HG02981 (cell line): Measurements from ENCODE around the gene BACH2.

ENCODE experiments used
- ATAC-seq: cut with Tn5 transposase; IDR thresholded peaks from one replicate; pipeline ENCODE4 v1.9.1; 2021; ENCODE audit warnings: mild to moderate bottlenecking, moderate library complexity; ENCODE audit not compliant: unreplicated experiment

Gene BACH2

GRCh38 chr6:89952686-89953085 is 344.0 kb downstream of the BACH2 start:
- ATAC-seq, result no peak

- no peak for ATAC-seq
Observed at GRCh38 chr6:89952105-89952671, 344.5 kb downstream of the BACH2 start.

- ATAC-seq, result no peak
Observed at GRCh38 chr6:89951574-89952104, 345.0 kb downstream of the BACH2 start.

GRCh38 chr6:89950879-89951391 is 345.7 kb downstream of the BACH2 start:
- no peak for ATAC-seq

- ATAC-seq, result no peak
Observed at GRCh38 chr6:89950446-89950845, 346.2 kb downstream of the BACH2 start.

- no peak for ATAC-seq
Observed at GRCh38 chr6:89948876-89949275, 347.8 kb downstream of the BACH2 start.

GRCh38 chr6:89944826-89945407 is 351.7 kb downstream of the BACH2 start:
- no peak for ATAC-seq

GRCh38 chr6:89944181-89944755 is 352.4 kb downstream of the BACH2 start:
- ATAC-seq, result no peak

GRCh38 chr6:89942601-89943000 is 354.0 kb downstream of the BACH2 start:
- ATAC-seq, result no peak

- ATAC-seq, result no peak
Observed at GRCh38 chr6:89941763-89942497, 354.7 kb downstream of the BACH2 start.

GRCh38 chr6:89941031-89941762 is 355.4 kb downstream of the BACH2 start:
- ATAC-seq, result no peak

- peak; percentile 76 for ATAC-seq
Observed at GRCh38 chr6:89940225-89941027, 356.2 kb downstream of the BACH2 start.

- no peak for ATAC-seq
Observed at GRCh38 chr6:89939144-89939543, 357.5 kb downstream of the BACH2 start.

- ATAC-seq, result no peak
Observed at GRCh38 chr6:89938014-89938413, 358.6 kb downstream of the BACH2 start.

- no peak for ATAC-seq
Observed at GRCh38 chr6:89936177-89936576, 360.5 kb downstream of the BACH2 start.

- ATAC-seq, result no peak
Observed at GRCh38 chr6:89934685-89935366, 361.8 kb downstream of the BACH2 start.

GRCh38 chr6:89932245-89932802 is 364.3 kb downstream of the BACH2 start:
- no peak for ATAC-seq

GRCh38 chr6:89930789-89931188 is 365.9 kb downstream of the BACH2 start:
- ATAC-seq, result no peak

GRCh38 chr6:89928604-89929003 is 368.0 kb downstream of the BACH2 start:
- no peak for ATAC-seq
